Skeletal muscle cell (primary cell): ENCODE measurements around the gene TMEM40.
"Not testable (repeated sequence)": the region's sequence is repeated elsewhere in the genome, so short reads cannot be mapped to it uniquely, and the experiment has no call there.

Experiments
- DNase-seq: peaks from one replicate; pipeline ENCODE4 v3.0.0-alpha.2; 2010; ENCODE audit warnings: low read depth
- H3K4me3 ChIP-seq: 2 replicates; pipeline ENCODE4 v1.5.1; 2011; ENCODE audit warnings: low read depth, mild to moderate bottlenecking, control low read depth, low read length, moderate library complexity

Gene TMEM40

GRCh38 chr3:12780751-12781150 is 21.7 kb upstream of the TMEM40 start:
- no peak for DNase-seq
- no peak overlapping the region for H3K4me3 ChIP-seq

- no peak for DNase-seq
- H3K4me3 ChIP-seq: no peak overlapping the region
Measured at GRCh38 chr3:12777171-12777570, 18.1 kb upstream of the TMEM40 start.

- not testable (repeated sequence) for DNase-seq
Measured at GRCh38 chr3:12775970-12776369, 16.9 kb upstream of the TMEM40 start.

GRCh38 chr3:12775226-12775625 is 16.2 kb upstream of the TMEM40 start:
- DNase-seq: no peak
- no peak overlapping the region for H3K4me3 ChIP-seq

More at GRCh38 chr3:12775970-12776369, 16.9 kb upstream of the TMEM40 start:
- not testable (repeated sequence) for H3K4me3 ChIP-seq

GRCh38 chr3:12774619-12775018 is 15.6 kb upstream of the TMEM40 start:
- DNase-seq: no peak
- H3K4me3 ChIP-seq: no peak overlapping the region

GRCh38 chr3:12773710-12774086 is 14.6 kb upstream of the TMEM40 start:
- DNase-seq: no peak
- no peak overlapping the region for H3K4me3 ChIP-seq

GRCh38 chr3:12773030-12773709 is 14.1 kb upstream of the TMEM40 start:
- no peak for DNase-seq
- no peak overlapping the region for H3K4me3 ChIP-seq

- no peak overlapping the region for H3K4me3 ChIP-seq
- no peak for DNase-seq
Measured at GRCh38 chr3:12772462-12772861, 13.4 kb upstream of the TMEM40 start.

GRCh38 chr3:12771236-12771635 is 12.2 kb upstream of the TMEM40 start:
- DNase-seq: no peak
- H3K4me3 ChIP-seq: no peak overlapping the region

GRCh38 chr3:12769761-12770160 is 10.7 kb upstream of the TMEM40 start:
- DNase-seq: no peak
- no peak overlapping the region for H3K4me3 ChIP-seq

- DNase-seq: no peak
- H3K4me3 ChIP-seq: no peak overlapping the region
Measured at GRCh38 chr3:12768579-12769527, 9.8 kb upstream of the TMEM40 start.

GRCh38 chr3:12766541-12766940 is 7.5 kb upstream of the TMEM40 start:
- no peak overlapping the region for H3K4me3 ChIP-seq
- DNase-seq: no peak

- H3K4me3 ChIP-seq: no peak overlapping the region
- DNase-seq: no peak
Measured at GRCh38 chr3:12764171-12764776, 5.2 kb upstream of the TMEM40 start.

GRCh38 chr3:12759693-12760565 is 870 bp upstream of the TMEM40 start:
- H3K4me3 ChIP-seq: no peak overlapping the region
- DNase-seq: no peak

GRCh38 chr3:12758025-12758781 is 856 bp downstream of the TMEM40 start:
- no peak overlapping the region for H3K4me3 ChIP-seq
- DNase-seq: no peak

- no peak overlapping the region for H3K4me3 ChIP-seq
Measured at GRCh38 chr3:12756635-12757034, 2.4 kb downstream of the TMEM40 start.

GRCh38 chr3:12756175-12756574 is 2.9 kb downstream of the TMEM40 start:
- no peak for DNase-seq
- H3K4me3 ChIP-seq: no peak overlapping the region

More at GRCh38 chr3:12756635-12757034, 2.4 kb downstream of the TMEM40 start:
- DNase-seq: no peak

GRCh38 chr3:12755754-12756153 is 3.3 kb downstream of the TMEM40 start:
- DNase-seq: no peak
- H3K4me3 ChIP-seq: no peak overlapping the region

GRCh38 chr3:12754313-12754712 is 4.7 kb downstream of the TMEM40 start:
- no peak overlapping the region for H3K4me3 ChIP-seq
- no peak for DNase-seq
